PFSK-1 (cell line): ENCODE measurements around the gene ZNF662. TPM values are rescaled to one million over a fixed set of nuclear protein-coding genes. Genes with fewer than 3 reads are reported as not detected.

Experiments used
- FOXP2 ChIP-seq: optimal IDR thresholded peaks from 2 replicates; pipeline ENCODE3; 2011; ENCODE audit warnings: borderline replicate concordance, control low read depth, inconsistent platforms; ENCODE audit not compliant: insufficient read depth; ENCODE audit errors: extremely low read length, extremely low read depth
- POLR2AphosphoS5 ChIP-seq: IDR thresholded peaks from 2 replicates; pipeline ENCODE4 v1.6.1; 2012; ENCODE audit warnings: low read depth, mild to moderate bottlenecking, control low read depth, low read length, moderate library complexity
- REST ChIP-seq, 2 experiments: IDR thresholded peaks; 2 replicates each; pipeline versions ENCODE4 v1.6.1 to v1.8.0; 2011 to 2012; ENCODE audit warnings: low read depth in 2 of 2, low read length in 2 of 2, control low read depth in 1 of 2, inconsistent platforms in 1 of 2, mild to moderate bottlenecking in 1 of 2, moderate library complexity in 1 of 2; ENCODE audit not compliant: insufficient read depth in 1 of 2
- SIN3A ChIP-seq: IDR thresholded peaks from 2 replicates; pipeline ENCODE4 v1.6.1; 2012; ENCODE audit warnings: mild to moderate bottlenecking, low read length, moderate library complexity, borderline replicate concordance; ENCODE audit not compliant: insufficient read depth
- TAF1 ChIP-seq: IDR thresholded peaks from 2 replicates; pipeline ENCODE4 v1.6.1; 2012; ENCODE audit warnings: low read length, control low read depth, borderline replicate concordance; ENCODE audit not compliant: insufficient read depth
- polyA plus RNA-seq: library from polyadenylated mRNA; unstranded; fragments of >200 nt; gene quantifications from one replicate; pipeline ENCODE4 v1.2.1, GENCODE V29; 2012; ENCODE audit warnings: low read depth, missing spikeins; ENCODE audit not compliant: insufficient read length

ZNF662 gene
- not detected for polyA plus RNA-seq

- TF ChIP-seq SIN3A (no peak), POLR2AphosphoS5 (no peak)
Observed at GRCh38 chr3:42906070-42906847, at the start of gene ZNF662. ZNF662 (plus strand) TSS chr3:42906142; CDS start chr3:42908115, 1,973 bp downstream.

GRCh38 chr3:42856544-42856943 is 49.4 kb upstream of the ZNF662 start:
- TF ChIP-seq SIN3A (no peak), POLR2AphosphoS5 (no peak), REST (IDR thresholded peaks at IDR 0.05; ENCODE audit: insufficient read depth in 1 of 2, low read depth in 2 of 2, low read length in 2 of 2) (no peak), TAF1 (no peak), FOXP2 (no peak)

- no peak for TF ChIP-seq POLR2AphosphoS5
- TF ChIP-seq REST (IDR thresholded peaks at IDR 0.05; ENCODE audit: insufficient read depth in 1 of 2, low read depth in 2 of 2, low read length in 2 of 2): no peak
- no peak for TF ChIP-seq TAF1
- no peak for TF ChIP-seq FOXP2
- no peak for TF ChIP-seq SIN3A
Observed at GRCh38 chr3:42864321-42864950, 41.5 kb upstream of the ZNF662 start.

- no peak for TF ChIP-seq REST (IDR thresholded peaks at IDR 0.05; ENCODE audit: insufficient read depth in 1 of 2, low read depth in 2 of 2, low read length in 2 of 2)
Observed at GRCh38 chr3:42865256-42865655, 40.7 kb upstream of the ZNF662 start.

GRCh38 chr3:42867138-42867537 is 38.8 kb upstream of the ZNF662 start:
- TF ChIP-seq REST (IDR thresholded peaks at IDR 0.05; ENCODE audit: insufficient read depth in 1 of 2, low read depth in 2 of 2, low read length in 2 of 2) (no peak), SIN3A (no peak), POLR2AphosphoS5 (no peak)
